ENCODE measurements around the gene PFDN2. TPM values are rescaled to one million over a fixed set of nuclear protein-coding genes. Genes with fewer than 3 reads are reported as not detected.
A peak's percentile ranks its signal among the peaks of the same experiment; 100 is the strongest.

The PFDN2 gene
- total and polyA plus RNA-seq, 5 donors from 2014 or later: 48.0 to 109 (median 93.9) TPM

- Histone ChIP-seq H3K27ac (ENCODE audit: insufficient read depth, low read length, poor library complexity, severe bottlenecking) (no peak overlapping the region), H3K4me1 (ENCODE audit: control insufficient read depth, insufficient read depth, low read length, poor library complexity, severe bottlenecking) (no peaks in the 10 kb centered on the region), H3K27me3 (ENCODE audit: control insufficient read depth, insufficient read depth, low read length) (no peaks in the 10 kb centered on the region), H3K4me3 (ENCODE audit: low read depth, low read length) (no peak overlapping the region), H3K36me3 (ENCODE audit: control insufficient read depth, insufficient read depth, low read length) (no peaks in the 10 kb centered on the region), H3K9me3 (ENCODE audit: control insufficient read depth in 2 of 2, low read length in 2 of 2) (no peaks in the 10 kb centered on the region)
- Mint-ChIP-seq H3K9me3 (no peaks in the 10 kb centered on the region), H3K27ac (no peak overlapping the region), H3K4me1 (peaks cover 0 to 5% (median 1%) of the 10 kb centered on the region in 4 donors), H3K36me3 (no peaks in the 10 kb centered on the region), H3K4me3 (no peak overlapping the region), H3K27me3 (no peaks in the 10 kb centered on the region)
- no peak for DNase-seq
- no peak for ATAC-seq (ENCODE audit: low read depth in 2 of 2)
These were observed 27.9 kb downstream of the PFDN2 start for GRCh38 chr1:161089938-161090337.

- Histone ChIP-seq H3K4me1 (ENCODE audit: control insufficient read depth, insufficient read depth, low read length, poor library complexity, severe bottlenecking) (no peaks in the 10 kb centered on the region), H3K36me3 (ENCODE audit: control insufficient read depth, insufficient read depth, low read length) (no peaks in the 10 kb centered on the region), H3K9me3 (ENCODE audit: control insufficient read depth in 2 of 2, low read length in 2 of 2) (no peaks in the 10 kb centered on the region), H3K27me3 (ENCODE audit: control insufficient read depth, insufficient read depth, low read length) (no peaks in the 10 kb centered on the region), H3K4me3 (ENCODE audit: low read depth, low read length) (no peak within 1 kb of the TSS), H3K27ac (ENCODE audit: insufficient read depth, low read length, poor library complexity, severe bottlenecking) (no peak within 1 kb of the TSS)
- no peak for DNase-seq
- Mint-ChIP-seq H3K27me3 (no peaks in the 10 kb centered on the region), H3K9me3 (no peaks in the 10 kb centered on the region), H3K27ac (no peak within 1 kb of the TSS), H3K4me3 (peak within 1 kb of the TSS in 1 of 4 donors; percentile 44), H3K4me1 (peaks cover 0 to 5% (median 1%) of the 10 kb centered on the region in 4 donors), H3K36me3 (no peaks in the 10 kb centered on the region)
- no peak for ATAC-seq (ENCODE audit: low read depth in 2 of 2)
These were observed 28.4 kb downstream of the PFDN2 start, which contains the start of gene NECTIN4 for GRCh38 chr1:161089251-161089924. TSS of gene NECTIN4 (minus strand) at chr1:161089558. CDS start at chr1:161089296, 262 bp downstream.

GRCh38 chr1:161088587-161089110 lies 29.2 kb downstream of the PFDN2 start:
- no peak overlapping the region for H3K27ac ChIP-seq (ENCODE audit: insufficient read depth, low read length, poor library complexity, severe bottlenecking)
- no peaks in the 10 kb centered on the region for H3K4me1 ChIP-seq (ENCODE audit: control insufficient read depth, insufficient read depth, low read length, poor library complexity, severe bottlenecking)
- no peaks in the 10 kb centered on the region for H3K36me3 Mint-ChIP-seq
- no peak overlapping the region for H3K4me3 Mint-ChIP-seq
- H3K4me1 Mint-ChIP-seq: peaks cover 0 to 5% (median 1%) of the 10 kb centered on the region in 4 donors
- no peak overlapping the region for H3K4me3 ChIP-seq (ENCODE audit: low read depth, low read length)
- no peak for DNase-seq
- no peaks in the 10 kb centered on the region for H3K9me3 ChIP-seq (ENCODE audit: control insufficient read depth in 2 of 2, low read length in 2 of 2)
- no peaks in the 10 kb centered on the region for H3K9me3 Mint-ChIP-seq
- H3K27me3 Mint-ChIP-seq: no peaks in the 10 kb centered on the region
- no peak overlapping the region for H3K27ac Mint-ChIP-seq
- no peak for ATAC-seq (ENCODE audit: low read depth in 2 of 2)
- H3K27me3 ChIP-seq (ENCODE audit: control insufficient read depth, insufficient read depth, low read length): no peaks in the 10 kb centered on the region
- H3K36me3 ChIP-seq (ENCODE audit: control insufficient read depth, insufficient read depth, low read length): no peaks in the 10 kb centered on the region

DNA sequence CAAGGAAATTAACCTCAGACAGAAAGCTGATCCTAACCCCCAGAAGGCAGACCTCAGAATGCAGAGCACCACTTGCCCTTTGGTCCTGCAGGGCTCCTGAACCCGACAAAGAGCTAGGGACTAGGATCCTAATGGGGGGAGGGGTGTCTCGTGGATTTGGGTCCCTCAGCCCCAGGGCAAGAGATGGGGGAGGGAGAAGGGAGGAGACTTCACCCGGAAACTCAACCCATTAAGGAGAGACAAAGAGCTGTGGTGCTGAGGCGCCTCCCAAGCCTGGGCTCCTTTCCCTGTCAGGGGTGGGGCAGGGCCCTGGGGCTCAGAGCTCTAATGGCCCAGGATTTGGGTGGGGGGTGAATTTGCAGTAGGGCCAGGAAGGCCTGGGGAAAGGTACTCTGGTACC lies 31.4 kb downstream of the PFDN2 start:
- no peak for DNase-seq
- Histone ChIP-seq H3K4me3 (ENCODE audit: low read depth, low read length) (no peak overlapping the region), H3K27ac (ENCODE audit: insufficient read depth, low read length, poor library complexity, severe bottlenecking) (no peak overlapping the region), H3K27me3 (ENCODE audit: control insufficient read depth, insufficient read depth, low read length) (no peaks in the 10 kb centered on the region), H3K36me3 (ENCODE audit: control insufficient read depth, insufficient read depth, low read length) (no peaks in the 10 kb centered on the region), H3K4me1 (ENCODE audit: control insufficient read depth, insufficient read depth, low read length, poor library complexity, severe bottlenecking) (no peaks in the 10 kb centered on the region), H3K9me3 (ENCODE audit: control insufficient read depth in 2 of 2, low read length in 2 of 2) (no peaks in the 10 kb centered on the region)
- ATAC-seq (ENCODE audit: low read depth in 2 of 2): no peak
- Mint-ChIP-seq H3K27me3 (no peaks in the 10 kb centered on the region), H3K4me1 (peaks cover 0 to 3% (median 1%) of the 10 kb centered on the region in 4 donors), H3K9me3 (no peaks in the 10 kb centered on the region), H3K36me3 (no peaks in the 10 kb centered on the region), H3K4me3 (no peak overlapping the region), H3K27ac (no peak overlapping the region)

- ATAC-seq (ENCODE audit: low read depth in 2 of 2) (no peak), DNase-seq (no peak)
- H3K27me3 ChIP-seq (ENCODE audit: control insufficient read depth, insufficient read depth, low read length): no peaks in the 10 kb centered on the region
- H3K9me3 ChIP-seq (ENCODE audit: control insufficient read depth in 2 of 2, low read length in 2 of 2): no peaks in the 10 kb centered on the region
- H3K27ac Mint-ChIP-seq: no peak overlapping the region
- no peaks in the 10 kb centered on the region for H3K9me3 Mint-ChIP-seq
- no peaks in the 10 kb centered on the region for H3K36me3 ChIP-seq (ENCODE audit: control insufficient read depth, insufficient read depth, low read length)
- no peaks in the 10 kb centered on the region for H3K36me3 Mint-ChIP-seq
- no peaks in the 10 kb centered on the region for H3K4me1 ChIP-seq (ENCODE audit: control insufficient read depth, insufficient read depth, low read length, poor library complexity, severe bottlenecking)
- H3K4me3 Mint-ChIP-seq: no peak overlapping the region
- no peak overlapping the region for H3K27ac ChIP-seq (ENCODE audit: insufficient read depth, low read length, poor library complexity, severe bottlenecking)
- H3K4me3 ChIP-seq (ENCODE audit: low read depth, low read length): no peak overlapping the region
- no peaks in the 10 kb centered on the region for H3K27me3 Mint-ChIP-seq
- peaks cover 0 to 2% (median 0%) of the 10 kb centered on the region in 4 donors for H3K4me1 Mint-ChIP-seq
These were observed 32.7 kb downstream of the PFDN2 start for GRCh38 chr1:161085165-161085564.

DNA sequence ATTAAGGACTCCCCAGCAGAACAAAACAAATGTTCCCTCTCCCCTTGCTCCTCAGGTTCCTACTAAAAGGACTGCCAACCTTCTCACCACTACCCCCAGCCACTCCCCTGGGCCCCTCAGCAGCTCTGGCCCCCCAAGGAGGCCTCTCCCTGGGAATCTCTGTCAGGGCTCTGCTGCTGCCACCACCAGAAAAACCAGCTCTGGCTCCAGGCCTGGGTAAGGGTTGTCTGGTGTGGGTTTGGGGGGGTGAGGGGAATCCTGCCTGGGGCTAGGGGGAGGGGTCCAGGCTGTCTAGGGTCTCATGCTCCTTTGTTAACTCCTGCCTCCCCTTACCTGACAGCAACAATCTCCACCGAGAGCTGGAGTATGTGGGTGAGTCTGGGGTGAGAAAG lies 33.2 kb downstream of the PFDN2 start:
- Histone ChIP-seq H3K9me3 (ENCODE audit: control insufficient read depth in 2 of 2, low read length in 2 of 2) (no peaks in the 10 kb centered on the region), H3K4me3 (ENCODE audit: low read depth, low read length) (no peak overlapping the region), H3K27ac (ENCODE audit: insufficient read depth, low read length, poor library complexity, severe bottlenecking) (no peak overlapping the region), H3K27me3 (ENCODE audit: control insufficient read depth, insufficient read depth, low read length) (no peaks in the 10 kb centered on the region), H3K36me3 (ENCODE audit: control insufficient read depth, insufficient read depth, low read length) (no peaks in the 10 kb centered on the region), H3K4me1 (ENCODE audit: control insufficient read depth, insufficient read depth, low read length, poor library complexity, severe bottlenecking) (no peaks in the 10 kb centered on the region)
- peak overlapping the region in 1 of 3 donors; percentile 25 for H3K27ac Mint-ChIP-seq
- no peaks in the 10 kb centered on the region for H3K9me3 Mint-ChIP-seq
- no peak for DNase-seq
- no peaks in the 10 kb centered on the region for H3K36me3 Mint-ChIP-seq
- no peaks in the 10 kb centered on the region for H3K27me3 Mint-ChIP-seq
- H3K4me3 Mint-ChIP-seq: no peak overlapping the region
- H3K4me1 Mint-ChIP-seq: peaks cover 0 to 2% (median 0%) of the 10 kb centered on the region in 4 donors
- no peak for ATAC-seq (ENCODE audit: low read depth in 2 of 2)

- Mint-ChIP-seq H3K27me3 (no peaks in the 10 kb centered on the region), H3K4me1 (peaks cover 0 to 2% (median 0%) of the 10 kb centered on the region in 4 donors), H3K9me3 (peaks cover 0 to 2% (median 0%) of the 10 kb centered on the region in 7 donors), H3K27ac (peak overlapping the region in 1 of 3 donors; percentile 25), H3K36me3 (no peaks in the 10 kb centered on the region), H3K4me3 (no peak overlapping the region)
- DNase-seq (no peak), ATAC-seq (ENCODE audit: low read depth in 2 of 2) (no peak)
- Histone ChIP-seq H3K27me3 (ENCODE audit: control insufficient read depth, insufficient read depth, low read length) (no peaks in the 10 kb centered on the region), H3K4me1 (ENCODE audit: control insufficient read depth, insufficient read depth, low read length, poor library complexity, severe bottlenecking) (no peaks in the 10 kb centered on the region), H3K36me3 (ENCODE audit: control insufficient read depth, insufficient read depth, low read length) (no peaks in the 10 kb centered on the region), H3K4me3 (ENCODE audit: low read depth, low read length) (no peak overlapping the region), H3K9me3 (ENCODE audit: control insufficient read depth in 2 of 2, low read length in 2 of 2) (no peaks in the 10 kb centered on the region), H3K27ac (ENCODE audit: insufficient read depth, low read length, poor library complexity, severe bottlenecking) (no peak overlapping the region)
These were observed 33.9 kb downstream of the PFDN2 start for GRCh38 chr1:161083748-161084596.

All from CD4-positive, CD25-positive, alpha-beta regulatory T cell (primary cell).